WTC11 (cell line): ENCODE measurements around the gene GRIN2A.

ENCODE experiments used
- CTCF ChIP-seq: fragments of 200-600 bp; IDR thresholded peaks from 2 replicates; pipeline ENCODE4 v1.8.0; 2022; ENCODE audit warnings: antibody characterized with exemption
- FOXJ3 ChIP-seq: sonication (generic); formaldehyde crosslinking; IDR thresholded peaks from 2 replicates; pipeline ENCODE4 v1.9.0; 2021; ENCODE audit warnings: missing genetic modification reagents, mild to moderate bottlenecking, borderline replicate concordance
- GTF2I ChIP-seq: fragments of 250-450 bp; sonication (Bioruptor Pico); conservative IDR thresholded peaks from 2 replicates; pipeline ENCODE4 v1.4.0; 2021; ENCODE audit warnings: mild to moderate bottlenecking
- IRF2 ChIP-seq: sonication (generic); formaldehyde crosslinking; IDR thresholded peaks from 2 replicates; pipeline ENCODE4 v1.8.0; 2022; ENCODE audit warnings: low read depth, missing genetic modification reagents, borderline replicate concordance
- NR1H2 ChIP-seq: sonication (generic); formaldehyde crosslinking; IDR thresholded peaks from 2 replicates; pipeline ENCODE4 v1.9.0; 2021; ENCODE audit warnings: mild to moderate bottlenecking, moderate library complexity, missing genetic modification reagents
- SMAD3 ChIP-seq: sonication (generic); formaldehyde crosslinking; IDR thresholded peaks from 2 replicates; pipeline ENCODE4 v1.8.0; 2022; ENCODE audit warnings: missing genetic modification reagents, mild to moderate bottlenecking, borderline replicate concordance
- ZNF232 ChIP-seq: sonication (generic); formaldehyde crosslinking; IDR thresholded peaks from 2 replicates; pipeline ENCODE4 v1.8.0; 2022; ENCODE audit warnings: mild to moderate bottlenecking, missing genetic modification reagents
- TF ChIP-seq, protein P1 (sequence below): fragments of 250-450 bp; sonication (Bioruptor Pico); IDR thresholded peaks from 2 replicates; pipeline ENCODE4 v1.9.0; 2021; ENCODE audit warnings: mild to moderate bottlenecking

GRCh38 chr16:10036956-10037355 is 145.3 kb downstream of the GRIN2A start:
- TF ChIP-seq FOXJ3 (no peak), CTCF (no peak), SMAD3 (CRISPR knock-in tag) (no peak), NR1H2 (CRISPR knock-in tag) (no peak), IRF2 (CRISPR knock-in tag) (no peak), ZNF232 (CRISPR knock-in tag) (no peak), GTF2I (CRISPR knock-in tag) (no peak)
- TF ChIP-seq, protein P1, sequence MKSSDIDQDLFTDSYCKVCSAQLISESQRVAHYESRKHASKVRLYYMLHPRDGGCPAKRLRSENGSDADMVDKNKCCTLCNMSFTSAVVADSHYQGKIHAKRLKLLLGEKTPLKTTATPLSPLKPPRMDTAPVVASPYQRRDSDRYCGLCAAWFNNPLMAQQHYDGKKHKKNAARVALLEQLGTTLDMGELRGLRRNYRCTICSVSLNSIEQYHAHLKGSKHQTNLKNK (CRISPR knock-in tag) = no peak
